ENCODE data around the gene N4BP2L2. TPM values are rescaled to one million over a fixed set of nuclear protein-coding genes. Genes with fewer than 3 reads are reported as not detected.

N4BP2L2 gene
- total and polyA plus RNA-seq, 4 donors: 14.9 to 116 (median 76.7) TPM

DNA sequence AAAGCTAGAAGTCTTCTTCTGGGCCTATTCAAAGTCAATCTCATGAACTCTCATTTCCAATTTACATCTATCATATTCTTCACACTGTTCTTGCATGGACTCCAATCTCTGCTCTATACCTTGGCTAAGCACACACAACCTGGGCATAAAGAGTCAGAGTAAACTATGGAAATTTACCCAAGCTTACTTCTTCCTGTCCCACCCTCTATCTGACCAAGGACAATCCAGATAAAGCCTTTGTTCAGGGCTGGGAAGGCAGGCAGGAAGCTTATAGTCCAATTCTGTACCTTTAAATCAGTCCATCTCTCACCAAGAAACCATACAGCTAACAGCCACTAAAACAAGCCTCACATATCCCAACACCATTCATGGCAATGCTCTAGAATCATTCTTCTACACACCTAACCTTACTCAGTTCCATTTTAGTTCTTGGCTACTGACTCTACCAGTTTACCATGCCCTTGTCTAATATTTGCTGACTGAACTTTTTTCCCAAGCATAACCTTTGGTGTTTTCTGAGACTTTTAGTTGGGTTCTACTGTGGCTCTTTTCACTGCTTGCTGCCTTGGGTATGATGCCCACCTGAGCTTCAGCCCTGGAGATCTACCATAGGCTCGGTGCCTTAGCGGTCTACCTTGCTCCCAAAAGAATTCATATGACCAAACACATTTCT, 38.9 kb downstream of the N4BP2L2 start:
- no peaks in the 10 kb centered on the region for H3K27me3 ChIP-seq (ENCODE audit: control insufficient read depth in 4 of 4, insufficient read depth in 4 of 4, low read length in 3 of 4)
- 96% methylated on average over 2 of the region's 2 CpGs for WGBS
- TF ChIP-seq GABPA (IDR thresholded peaks at IDR 0.05 in 1 of 2, conservative IDR thresholded peaks at IDR 0.05 in 1 of 2): no peak
- TF ChIP-seq, protein P1, sequence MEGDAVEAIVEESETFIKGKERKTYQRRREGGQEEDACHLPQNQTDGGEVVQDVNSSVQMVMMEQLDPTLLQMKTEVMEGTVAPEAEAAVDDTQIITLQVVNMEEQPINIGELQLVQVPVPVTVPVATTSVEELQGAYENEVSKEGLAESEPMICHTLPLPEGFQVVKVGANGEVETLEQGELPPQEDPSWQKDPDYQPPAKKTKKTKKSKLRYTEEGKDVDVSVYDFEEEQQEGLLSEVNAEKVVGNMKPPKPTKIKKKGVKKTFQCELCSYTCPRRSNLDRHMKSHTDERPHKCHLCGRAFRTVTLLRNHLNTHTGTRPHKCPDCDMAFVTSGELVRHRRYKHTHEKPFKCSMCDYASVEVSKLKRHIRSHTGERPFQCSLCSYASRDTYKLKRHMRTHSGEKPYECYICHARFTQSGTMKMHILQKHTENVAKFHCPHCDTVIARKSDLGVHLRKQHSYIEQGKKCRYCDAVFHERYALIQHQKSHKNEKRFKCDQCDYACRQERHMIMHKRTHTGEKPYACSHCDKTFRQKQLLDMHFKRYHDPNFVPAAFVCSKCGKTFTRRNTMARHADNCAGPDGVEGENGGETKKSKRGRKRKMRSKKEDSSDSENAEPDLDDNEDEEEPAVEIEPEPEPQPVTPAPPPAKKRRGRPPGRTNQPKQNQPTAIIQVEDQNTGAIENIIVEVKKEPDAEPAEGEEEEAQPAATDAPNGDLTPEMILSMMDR (IDR thresholded peaks at IDR 0.05; ENCODE audit: low read depth, low read length, missing input control): no peak
- TF ChIP-seq NR2F2 (IDR thresholded peaks at IDR 0.05): no peak
- TF ChIP-seq, protein P2, sequence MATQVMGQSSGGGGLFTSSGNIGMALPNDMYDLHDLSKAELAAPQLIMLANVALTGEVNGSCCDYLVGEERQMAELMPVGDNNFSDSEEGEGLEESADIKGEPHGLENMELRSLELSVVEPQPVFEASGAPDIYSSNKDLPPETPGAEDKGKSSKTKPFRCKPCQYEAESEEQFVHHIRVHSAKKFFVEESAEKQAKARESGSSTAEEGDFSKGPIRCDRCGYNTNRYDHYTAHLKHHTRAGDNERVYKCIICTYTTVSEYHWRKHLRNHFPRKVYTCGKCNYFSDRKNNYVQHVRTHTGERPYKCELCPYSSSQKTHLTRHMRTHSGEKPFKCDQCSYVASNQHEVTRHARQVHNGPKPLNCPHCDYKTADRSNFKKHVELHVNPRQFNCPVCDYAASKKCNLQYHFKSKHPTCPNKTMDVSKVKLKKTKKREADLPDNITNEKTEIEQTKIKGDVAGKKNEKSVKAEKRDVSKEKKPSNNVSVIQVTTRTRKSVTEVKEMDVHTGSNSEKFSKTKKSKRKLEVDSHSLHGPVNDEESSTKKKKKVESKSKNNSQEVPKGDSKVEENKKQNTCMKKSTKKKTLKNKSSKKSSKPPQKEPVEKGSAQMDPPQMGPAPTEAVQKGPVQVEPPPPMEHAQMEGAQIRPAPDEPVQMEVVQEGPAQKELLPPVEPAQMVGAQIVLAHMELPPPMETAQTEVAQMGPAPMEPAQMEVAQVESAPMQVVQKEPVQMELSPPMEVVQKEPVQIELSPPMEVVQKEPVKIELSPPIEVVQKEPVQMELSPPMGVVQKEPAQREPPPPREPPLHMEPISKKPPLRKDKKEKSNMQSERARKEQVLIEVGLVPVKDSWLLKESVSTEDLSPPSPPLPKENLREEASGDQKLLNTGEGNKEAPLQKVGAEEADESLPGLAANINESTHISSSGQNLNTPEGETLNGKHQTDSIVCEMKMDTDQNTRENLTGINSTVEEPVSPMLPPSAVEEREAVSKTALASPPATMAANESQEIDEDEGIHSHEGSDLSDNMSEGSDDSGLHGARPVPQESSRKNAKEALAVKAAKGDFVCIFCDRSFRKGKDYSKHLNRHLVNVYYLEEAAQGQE (IDR thresholded peaks at IDR 0.05): no peak
- no peak for TF ChIP-seq YY1 (IDR thresholded peaks at IDR 0.05)
- no peak for TF ChIP-seq JUND (IDR thresholded peaks at IDR 0.05)
- TF ChIP-seq, protein P3, sequence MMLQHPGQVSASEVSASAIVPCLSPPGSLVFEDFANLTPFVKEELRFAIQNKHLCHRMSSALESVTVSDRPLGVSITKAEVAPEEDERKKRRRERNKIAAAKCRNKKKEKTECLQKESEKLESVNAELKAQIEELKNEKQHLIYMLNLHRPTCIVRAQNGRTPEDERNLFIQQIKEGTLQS (IDR thresholded peaks at IDR 0.05): no peak
- TF ChIP-seq, protein P4, sequence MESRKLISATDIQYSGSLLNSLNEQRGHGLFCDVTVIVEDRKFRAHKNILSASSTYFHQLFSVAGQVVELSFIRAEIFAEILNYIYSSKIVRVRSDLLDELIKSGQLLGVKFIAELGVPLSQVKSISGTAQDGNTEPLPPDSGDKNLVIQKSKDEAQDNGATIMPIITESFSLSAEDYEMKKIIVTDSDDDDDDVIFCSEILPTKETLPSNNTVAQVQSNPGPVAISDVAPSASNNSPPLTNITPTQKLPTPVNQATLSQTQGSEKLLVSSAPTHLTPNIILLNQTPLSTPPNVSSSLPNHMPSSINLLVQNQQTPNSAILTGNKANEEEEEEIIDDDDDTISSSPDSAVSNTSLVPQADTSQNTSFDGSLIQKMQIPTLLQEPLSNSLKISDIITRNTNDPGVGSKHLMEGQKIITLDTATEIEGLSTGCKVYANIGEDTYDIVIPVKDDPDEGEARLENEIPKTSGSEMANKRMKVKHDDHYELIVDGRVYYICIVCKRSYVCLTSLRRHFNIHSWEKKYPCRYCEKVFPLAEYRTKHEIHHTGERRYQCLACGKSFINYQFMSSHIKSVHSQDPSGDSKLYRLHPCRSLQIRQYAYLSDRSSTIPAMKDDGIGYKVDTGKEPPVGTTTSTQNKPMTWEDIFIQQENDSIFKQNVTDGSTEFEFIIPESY (IDR thresholded peaks at IDR 0.05): no peak
- TF ChIP-seq HNF4A (conservative IDR thresholded peaks at IDR 0.05): no peak
- TF ChIP-seq, protein P5, sequence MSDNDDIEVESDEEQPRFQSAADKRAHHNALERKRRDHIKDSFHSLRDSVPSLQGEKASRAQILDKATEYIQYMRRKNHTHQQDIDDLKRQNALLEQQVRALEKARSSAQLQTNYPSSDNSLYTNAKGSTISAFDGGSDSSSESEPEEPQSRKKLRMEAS (IDR thresholded peaks at IDR 0.05): no peak
- no peak for TF ChIP-seq RAD21 (IDR thresholded peaks at IDR 0.05)
- no peak for TF ChIP-seq FOXA1 (IDR thresholded peaks at IDR 0.05)

DNA sequence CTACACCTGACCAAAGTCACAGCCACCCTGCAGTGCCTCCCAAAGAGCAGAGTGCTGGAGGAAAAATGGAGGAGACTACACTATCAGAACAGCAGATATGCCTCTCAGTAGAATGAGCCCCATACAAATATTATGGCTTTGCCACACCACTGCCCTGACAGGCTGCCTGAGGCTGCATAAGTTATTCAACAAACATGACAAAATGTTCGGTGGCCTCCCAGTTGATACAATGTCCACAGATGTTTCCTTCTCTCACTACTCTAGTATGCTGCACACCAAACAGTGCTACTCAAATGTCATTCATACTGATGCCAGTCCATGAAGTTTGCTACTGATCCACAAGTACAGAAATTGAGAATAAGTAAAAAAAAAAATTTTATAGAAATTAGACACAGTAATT, 41.0 kb downstream of the N4BP2L2 start:
- no peak for DNase-seq (ENCODE audit: low spot score)
- Histone ChIP-seq H3K27ac (ENCODE audit: low read depth in 1 of 2, low read length in 2 of 2) (no peak overlapping the region), H3K36me3 (ENCODE audit: control insufficient read depth in 4 of 4, insufficient read depth in 3 of 4, low read depth in 1 of 4, low read length in 3 of 4) (no peaks in the 10 kb centered on the region), H3K4me3 (ENCODE audit: low read depth in 1 of 3, low read length in 3 of 3) (no peak overlapping the region), H3K9ac (ENCODE audit: low read depth in 1 of 2, low read length in 2 of 2) (no peak overlapping the region), H3K9me3 (ENCODE audit: control insufficient read depth in 4 of 4, low read length in 3 of 4) (no peaks in the 10 kb centered on the region), H3K27me3 (ENCODE audit: control insufficient read depth in 4 of 4, insufficient read depth in 4 of 4, low read length in 3 of 4) (no peaks in the 10 kb centered on the region), H3K4me1 (ENCODE audit: control insufficient read depth in 4 of 4, insufficient read depth in 4 of 4, low read length in 3 of 4) (no peaks in the 10 kb centered on the region)
- 74% methylated on average over 1 of the region's 1 CpG for WGBS
- TF ChIP-seq EGR1 (IDR thresholded peaks at IDR 0.05; ENCODE audit: low read depth in 2 of 2): no peak

More for the DNA sequence above, 38.9 kb downstream of the N4BP2L2 start:
- Histone ChIP-seq H3K27ac (ENCODE audit: low read depth in 1 of 2, low read length in 2 of 2) (no peak overlapping the region), H3K36me3 (ENCODE audit: control insufficient read depth in 4 of 4, insufficient read depth in 3 of 4, low read depth in 1 of 4, low read length in 3 of 4) (no peaks in the 10 kb centered on the region), H3K4me1 (ENCODE audit: control insufficient read depth in 4 of 4, insufficient read depth in 4 of 4, low read length in 3 of 4) (peaks cover 1 to 7% (median 6%) of the 10 kb centered on the region in 4 donors), H3K9ac (ENCODE audit: low read depth in 1 of 2, low read length in 2 of 2) (no peak overlapping the region), H3K4me3 (ENCODE audit: low read depth in 1 of 3, low read length in 3 of 3) (no peak overlapping the region), H3K9me3 (ENCODE audit: control insufficient read depth in 4 of 4, low read length in 3 of 4) (no peaks in the 10 kb centered on the region)
- DNase-seq (ENCODE audit: low spot score): no peak

Measured in liver (tissue), 9 donors.